Measurements from ENCODE around the gene SLC17A8.

SLC17A8 gene

DNA sequence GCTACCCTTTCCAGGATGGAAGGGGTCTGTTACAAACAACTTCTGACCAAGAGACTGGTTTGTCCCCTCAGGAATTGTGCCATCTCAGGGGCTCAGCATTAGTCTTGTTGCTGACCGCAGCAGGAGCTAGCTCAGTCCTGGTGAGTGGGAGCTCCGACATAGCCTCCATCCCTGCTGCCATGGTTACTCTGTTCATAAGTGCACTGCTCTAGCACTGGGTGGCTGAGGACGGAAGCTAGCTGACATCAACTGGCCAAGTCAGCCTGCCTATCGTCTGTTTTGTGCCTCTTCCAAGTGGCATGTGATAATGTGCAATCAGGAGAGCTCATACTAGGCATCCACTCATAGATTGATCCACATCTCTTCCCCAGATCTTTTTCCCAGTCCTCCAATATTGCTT lies 7.5 kb downstream of the SLC17A8 start:
- no peak for ATAC-seq
- TF ChIP-seq ESRRG (CRISPR knock-in tag; IDR thresholded peaks at IDR 0.05) (no peak), ZNF70 (CRISPR knock-in tag; IDR thresholded peaks at IDR 0.05) (no peak), ISL1 (CRISPR knock-in tag; IDR thresholded peaks at IDR 0.05) (no peak), ZFP30 (CRISPR knock-in tag; IDR thresholded peaks at IDR 0.05) (no peak), PPARA (CRISPR knock-in tag; IDR thresholded peaks at IDR 0.05; ENCODE audit: borderline replicate concordance) (no peak), ZNF565 (CRISPR knock-in tag; conservative IDR thresholded peaks at IDR 0.05; ENCODE audit: low read depth) (no peak), BACH2 (CRISPR knock-in tag; IDR thresholded peaks at IDR 0.05; ENCODE audit: borderline replicate concordance) (no peak), SNAI2 (CRISPR knock-in tag; IDR thresholded peaks at IDR 0.05) (no peak), GLIS3 (CRISPR knock-in tag; IDR thresholded peaks at IDR 0.05) (no peak), TOX (CRISPR knock-in tag; IDR thresholded peaks at IDR 0.05; ENCODE audit: borderline replicate concordance) (no peak), ZC3H10 (CRISPR knock-in tag; IDR thresholded peaks at IDR 0.05) (no peak)
- TF ChIP-seq, protein P1, sequence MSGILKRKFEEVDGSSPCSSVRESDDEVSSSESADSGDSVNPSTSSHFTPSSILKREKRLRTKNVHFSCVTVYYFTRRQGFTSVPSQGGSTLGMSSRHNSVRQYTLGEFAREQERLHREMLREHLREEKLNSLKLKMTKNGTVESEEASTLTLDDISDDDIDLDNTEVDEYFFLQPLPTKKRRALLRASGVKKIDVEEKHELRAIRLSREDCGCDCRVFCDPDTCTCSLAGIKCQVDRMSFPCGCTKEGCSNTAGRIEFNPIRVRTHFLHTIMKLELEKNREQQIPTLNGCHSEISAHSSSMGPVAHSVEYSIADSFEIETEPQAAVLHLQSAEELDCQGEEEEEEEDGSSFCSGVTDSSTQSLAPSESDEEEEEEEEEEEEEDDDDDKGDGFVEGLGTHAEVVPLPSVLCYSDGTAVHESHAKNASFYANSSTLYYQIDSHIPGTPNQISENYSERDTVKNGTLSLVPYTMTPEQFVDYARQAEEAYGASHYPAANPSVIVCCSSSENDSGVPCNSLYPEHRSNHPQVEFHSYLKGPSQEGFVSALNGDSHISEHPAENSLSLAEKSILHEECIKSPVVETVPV (CRISPR knock-in tag; IDR thresholded peaks at IDR 0.05) = no peak

DNA sequence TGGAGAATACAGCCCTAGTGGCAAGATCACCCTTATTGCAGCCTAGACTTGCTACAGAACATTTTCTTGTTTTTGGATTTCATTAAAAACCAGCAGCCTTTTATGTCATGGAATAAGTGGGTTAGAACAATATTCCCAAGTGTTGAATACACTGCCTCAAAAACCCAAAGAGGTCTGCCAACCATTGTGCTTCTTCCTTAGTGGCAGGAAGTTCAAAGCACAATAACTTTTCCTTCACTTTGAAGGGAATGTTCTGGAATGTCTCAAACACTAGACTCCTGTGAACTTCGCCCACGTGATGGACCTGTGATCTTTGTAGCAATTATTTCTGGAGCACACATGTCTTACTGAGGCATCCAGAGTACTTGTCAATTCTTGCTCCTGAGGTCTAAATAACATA lies 8.5 kb downstream of the SLC17A8 start:
- TF ChIP-seq TOX (CRISPR knock-in tag; IDR thresholded peaks at IDR 0.05; ENCODE audit: borderline replicate concordance) (no peak), TCF4 (CRISPR knock-in tag; IDR thresholded peaks at IDR 0.05; ENCODE audit: borderline replicate concordance) (no peak), OSR1 (CRISPR knock-in tag; IDR thresholded peaks at IDR 0.05) (no peak), BACH2 (CRISPR knock-in tag; IDR thresholded peaks at IDR 0.05; ENCODE audit: borderline replicate concordance) (no peak), PPARA (CRISPR knock-in tag; IDR thresholded peaks at IDR 0.05; ENCODE audit: borderline replicate concordance) (no peak)
- TF ChIP-seq, protein P2, sequence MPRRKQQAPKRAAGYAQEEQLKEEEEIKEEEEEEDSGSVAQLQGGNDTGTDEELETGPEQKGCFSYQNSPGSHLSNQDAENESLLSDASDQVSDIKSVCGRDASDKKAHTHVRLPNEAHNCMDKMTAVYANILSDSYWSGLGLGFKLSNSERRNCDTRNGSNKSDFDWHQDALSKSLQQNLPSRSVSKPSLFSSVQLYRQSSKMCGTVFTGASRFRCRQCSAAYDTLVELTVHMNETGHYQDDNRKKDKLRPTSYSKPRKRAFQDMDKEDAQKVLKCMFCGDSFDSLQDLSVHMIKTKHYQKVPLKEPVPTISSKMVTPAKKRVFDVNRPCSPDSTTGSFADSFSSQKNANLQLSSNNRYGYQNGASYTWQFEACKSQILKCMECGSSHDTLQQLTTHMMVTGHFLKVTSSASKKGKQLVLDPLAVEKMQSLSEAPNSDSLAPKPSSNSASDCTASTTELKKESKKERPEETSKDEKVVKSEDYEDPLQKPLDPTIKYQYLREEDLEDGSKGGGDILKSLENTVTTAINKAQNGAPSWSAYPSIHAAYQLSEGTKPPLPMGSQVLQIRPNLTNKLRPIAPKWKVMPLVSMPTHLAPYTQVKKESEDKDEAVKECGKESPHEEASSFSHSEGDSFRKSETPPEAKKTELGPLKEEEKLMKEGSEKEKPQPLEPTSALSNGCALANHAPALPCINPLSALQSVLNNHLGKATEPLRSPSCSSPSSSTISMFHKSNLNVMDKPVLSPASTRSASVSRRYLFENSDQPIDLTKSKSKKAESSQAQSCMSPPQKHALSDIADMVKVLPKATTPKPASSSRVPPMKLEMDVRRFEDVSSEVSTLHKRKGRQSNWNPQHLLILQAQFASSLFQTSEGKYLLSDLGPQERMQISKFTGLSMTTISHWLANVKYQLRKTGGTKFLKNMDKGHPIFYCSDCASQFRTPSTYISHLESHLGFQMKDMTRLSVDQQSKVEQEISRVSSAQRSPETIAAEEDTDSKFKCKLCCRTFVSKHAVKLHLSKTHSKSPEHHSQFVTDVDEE (CRISPR knock-in tag; IDR thresholded peaks at IDR 0.05) = no peak
- no peak for ATAC-seq

DNA sequence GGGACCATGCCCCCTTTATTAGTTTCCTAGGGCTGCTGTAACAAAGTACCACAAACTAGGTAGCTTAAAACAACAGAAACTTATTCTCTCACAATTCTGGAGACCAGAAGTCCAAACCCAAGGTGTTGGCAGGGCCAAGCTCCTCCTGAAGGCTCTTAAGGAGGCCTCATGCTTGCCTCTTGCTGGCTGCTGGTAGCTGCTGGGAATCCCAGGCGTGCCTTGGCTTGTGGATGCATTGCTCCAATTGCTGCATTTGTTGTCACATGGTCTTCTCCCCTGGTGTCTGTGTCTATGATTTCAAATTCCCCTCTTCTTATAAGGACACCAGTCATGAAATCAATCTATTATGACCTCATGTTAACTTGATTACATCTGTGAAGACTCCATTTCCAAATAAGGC lies 11.2 kb downstream of the SLC17A8 start:
- TF ChIP-seq ZNF70 (CRISPR knock-in tag; IDR thresholded peaks at IDR 0.05) (no peak), BACH2 (CRISPR knock-in tag; IDR thresholded peaks at IDR 0.05; ENCODE audit: borderline replicate concordance) (no peak), ZFP30 (CRISPR knock-in tag; IDR thresholded peaks at IDR 0.05) (no peak), ZNF565 (CRISPR knock-in tag; conservative IDR thresholded peaks at IDR 0.05; ENCODE audit: low read depth) (no peak), SNAI2 (CRISPR knock-in tag; IDR thresholded peaks at IDR 0.05) (no peak), PPARA (CRISPR knock-in tag; IDR thresholded peaks at IDR 0.05; ENCODE audit: borderline replicate concordance) (no peak), TCF4 (CRISPR knock-in tag; IDR thresholded peaks at IDR 0.05; ENCODE audit: borderline replicate concordance) (no peak), ZC3H10 (CRISPR knock-in tag; IDR thresholded peaks at IDR 0.05) (no peak), RARB (CRISPR knock-in tag; IDR thresholded peaks at IDR 0.05) (no peak), TOX (CRISPR knock-in tag; IDR thresholded peaks at IDR 0.05; ENCODE audit: borderline replicate concordance) (no peak), ESRRG (CRISPR knock-in tag; IDR thresholded peaks at IDR 0.05) (no peak), ZFP3 (CRISPR knock-in tag; IDR thresholded peaks at IDR 0.05) (no peak), ARNTL (CRISPR knock-in tag; IDR thresholded peaks at IDR 0.05; ENCODE audit: borderline replicate concordance, low read depth) (no peak), GLIS3 (CRISPR knock-in tag; IDR thresholded peaks at IDR 0.05) (no peak), ZNF8 (CRISPR knock-in tag; IDR thresholded peaks at IDR 0.05) (no peak), ISL1 (CRISPR knock-in tag; IDR thresholded peaks at IDR 0.05) (no peak)
- TF ChIP-seq, protein P2 (CRISPR knock-in tag; IDR thresholded peaks at IDR 0.05) = no peak
- TF ChIP-seq, protein P3, sequence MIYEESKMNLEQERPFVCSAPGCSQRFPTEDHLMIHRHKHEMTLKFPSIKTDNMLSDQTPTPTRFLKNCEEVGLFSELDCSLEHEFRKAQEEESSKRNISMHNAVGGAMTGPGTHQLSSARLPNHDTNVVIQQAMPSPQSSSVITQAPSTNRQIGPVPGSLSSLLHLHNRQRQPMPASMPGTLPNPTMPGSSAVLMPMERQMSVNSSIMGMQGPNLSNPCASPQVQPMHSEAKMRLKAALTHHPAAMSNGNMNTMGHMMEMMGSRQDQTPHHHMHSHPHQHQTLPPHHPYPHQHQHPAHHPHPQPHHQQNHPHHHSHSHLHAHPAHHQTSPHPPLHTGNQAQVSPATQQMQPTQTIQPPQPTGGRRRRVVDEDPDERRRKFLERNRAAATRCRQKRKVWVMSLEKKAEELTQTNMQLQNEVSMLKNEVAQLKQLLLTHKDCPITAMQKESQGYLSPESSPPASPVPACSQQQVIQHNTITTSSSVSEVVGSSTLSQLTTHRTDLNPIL (CRISPR knock-in tag; IDR thresholded peaks at IDR 0.05; ENCODE audit: low read depth) = no peak
- TF ChIP-seq, protein P4, sequence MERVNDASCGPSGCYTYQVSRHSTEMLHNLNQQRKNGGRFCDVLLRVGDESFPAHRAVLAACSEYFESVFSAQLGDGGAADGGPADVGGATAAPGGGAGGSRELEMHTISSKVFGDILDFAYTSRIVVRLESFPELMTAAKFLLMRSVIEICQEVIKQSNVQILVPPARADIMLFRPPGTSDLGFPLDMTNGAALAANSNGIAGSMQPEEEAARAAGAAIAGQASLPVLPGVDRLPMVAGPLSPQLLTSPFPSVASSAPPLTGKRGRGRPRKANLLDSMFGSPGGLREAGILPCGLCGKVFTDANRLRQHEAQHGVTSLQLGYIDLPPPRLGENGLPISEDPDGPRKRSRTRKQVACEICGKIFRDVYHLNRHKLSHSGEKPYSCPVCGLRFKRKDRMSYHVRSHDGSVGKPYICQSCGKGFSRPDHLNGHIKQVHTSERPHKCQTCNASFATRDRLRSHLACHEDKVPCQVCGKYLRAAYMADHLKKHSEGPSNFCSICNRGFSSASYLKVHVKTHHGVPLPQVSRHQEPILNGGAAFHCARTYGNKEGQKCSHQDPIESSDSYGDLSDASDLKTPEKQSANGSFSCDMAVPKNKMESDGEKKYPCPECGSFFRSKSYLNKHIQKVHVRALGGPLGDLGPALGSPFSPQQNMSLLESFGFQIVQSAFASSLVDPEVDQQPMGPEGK (CRISPR knock-in tag; IDR thresholded peaks at IDR 0.05; ENCODE audit: borderline replicate concordance) = no peak
- TF ChIP-seq, protein P5, sequence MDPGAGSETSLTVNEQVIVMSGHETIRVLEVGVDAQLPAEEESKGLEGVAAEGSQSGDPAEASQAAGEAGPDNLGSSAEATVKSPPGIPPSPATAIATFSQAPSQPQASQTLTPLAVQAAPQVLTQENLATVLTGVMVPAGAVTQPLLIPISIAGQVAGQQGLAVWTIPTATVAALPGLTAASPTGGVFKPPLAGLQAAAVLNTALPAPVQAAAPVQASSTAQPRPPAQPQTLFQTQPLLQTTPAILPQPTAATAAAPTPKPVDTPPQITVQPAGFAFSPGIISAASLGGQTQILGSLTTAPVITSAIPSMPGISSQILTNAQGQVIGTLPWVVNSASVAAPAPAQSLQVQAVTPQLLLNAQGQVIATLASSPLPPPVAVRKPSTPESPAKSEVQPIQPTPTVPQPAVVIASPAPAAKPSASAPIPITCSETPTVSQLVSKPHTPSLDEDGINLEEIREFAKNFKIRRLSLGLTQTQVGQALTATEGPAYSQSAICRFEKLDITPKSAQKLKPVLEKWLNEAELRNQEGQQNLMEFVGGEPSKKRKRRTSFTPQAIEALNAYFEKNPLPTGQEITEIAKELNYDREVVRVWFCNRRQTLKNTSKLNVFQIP (CRISPR knock-in tag; IDR thresholded peaks at IDR 0.05; ENCODE audit: borderline replicate concordance, low read depth) = no peak
- no peak for ATAC-seq

All from SK-N-SH treated with all-trans-retinoic acid at 6 μM for 48 hours (cell line).